H1 (cell line): Measurements from ENCODE around the gene BLTP2. TPM values are rescaled to one million over a fixed set of nuclear protein-coding genes. Genes with fewer than 3 reads are reported as not detected.

Experiments used
- ASH2L ChIP-seq: fragments of 200-600, 300-600 bp; sonication (generic); IDR thresholded peaks from one replicate; pipeline ENCODE4 v1.7.1; 2017; ENCODE audit warnings: low read length
- BRCA1 ChIP-seq: IDR thresholded peaks from 2 replicates; pipeline ENCODE4 v1.6.1; 2012; ENCODE audit warnings: low read depth, low read length, improper control_type of control experiment
- CBX5 ChIP-seq: fragments of 300-800, 300-1000 bp; sonication (generic); IDR thresholded peaks from 2 replicates; pipeline ENCODE4 v1.7.1; 2016; ENCODE audit warnings: antibody characterized with exemption, low read length, low read depth
- CBX8 ChIP-seq: fragments of 300-800, 300-1000 bp; sonication (generic); IDR thresholded peaks from 2 replicates; pipeline ENCODE4 v1.7.1; 2016; ENCODE audit warnings: low read depth, low read length, borderline replicate concordance
- CREB1 ChIP-seq: IDR thresholded peaks from 2 replicates; pipeline ENCODE4 v1.6.1; 2012; ENCODE audit warnings: inconsistent platforms
- EP300 ChIP-seq, 2 experiments: IDR thresholded peaks; 1 replicate in 1 of 2; 2 replicates in 1 of 2; pipeline ENCODE4 v1.6.1; 2011 to 2012; ENCODE audit warnings: low read depth in 2 of 2, low read length in 2 of 2, mild to moderate bottlenecking in 2 of 2, borderline replicate concordance in 1 of 2, inconsistent platforms in 1 of 2, moderate library complexity in 1 of 2
- GABPA ChIP-seq: IDR thresholded peaks from 2 replicates; pipeline ENCODE4 v1.6.1; 2011; ENCODE audit warnings: mild to moderate bottlenecking, low read length, moderate library complexity, borderline replicate concordance; ENCODE audit not compliant: insufficient read depth
- JUN ChIP-seq: IDR thresholded peaks from 2 replicates; pipeline ENCODE4 v1.6.1; 2011; ENCODE audit warnings: low read depth, mild to moderate bottlenecking, improper control_type of control experiment, low read length
- POLR2AphosphoS5 ChIP-seq: IDR thresholded peaks from 2 replicates; pipeline ENCODE4 v1.6.1; 2011; ENCODE audit warnings: low read depth, low read length
- POU5F1 ChIP-seq: IDR thresholded peaks from 2 replicates; pipeline ENCODE4 v1.6.1; 2011; ENCODE audit warnings: low read depth, mild to moderate bottlenecking, low read length, moderate library complexity
- RAD21 ChIP-seq, 2 experiments: IDR thresholded peaks in 1 of 2; conservative IDR thresholded peaks in 1 of 2; 2 replicates each; pipeline ENCODE4 v1.6.1; 2011; ENCODE audit warnings: low read depth in 2 of 2, low read length in 2 of 2, improper control_type of control experiment in 1 of 2, inconsistent platforms in 1 of 2, mild to moderate bottlenecking in 1 of 2, moderate library complexity in 1 of 2
- RBBP5 ChIP-seq: IDR thresholded peaks from 2 replicates; pipeline ENCODE4 v1.7.1; 2012; ENCODE audit warnings: low read depth, mild to moderate bottlenecking, inconsistent platforms, low read length, moderate library complexity, borderline replicate concordance
- RFX5 ChIP-seq: IDR thresholded peaks from 2 replicates; pipeline ENCODE4 v1.6.1; 2011; ENCODE audit warnings: low read depth, low read length, improper control_type of control experiment, borderline replicate concordance
- SIN3A ChIP-seq, 2 experiments: IDR thresholded peaks in 1 of 2; conservative IDR thresholded peaks in 1 of 2; 2 replicates each; pipeline ENCODE4 v1.6.1; 2011 to 2012; ENCODE audit warnings: low read length in 2 of 2, improper control_type of control experiment in 1 of 2, low read depth in 1 of 2, mild to moderate bottlenecking in 1 of 2
- SIX5 ChIP-seq: IDR thresholded peaks from 2 replicates; pipeline ENCODE4 v1.6.1; 2011; ENCODE audit warnings: mild to moderate bottlenecking, low read depth, low read length
- SP2 ChIP-seq: IDR thresholded peaks from 2 replicates; pipeline ENCODE4 v1.6.1; 2012; ENCODE audit warnings: mild to moderate bottlenecking, low read length, inconsistent platforms
- TAF1 ChIP-seq: IDR thresholded peaks from 2 replicates; pipeline ENCODE4 v1.6.1; 2011; ENCODE audit warnings: mild to moderate bottlenecking, low read depth, low read length
- TAF7 ChIP-seq: optimal IDR thresholded peaks from 2 replicates; pipeline ENCODE3; 2011; ENCODE audit warnings: low read depth, mild to moderate bottlenecking, inconsistent platforms, low read length, moderate library complexity, borderline replicate concordance
- TEAD4 ChIP-seq: IDR thresholded peaks from 2 replicates; pipeline ENCODE4 v1.6.1; 2012; ENCODE audit warnings: low read depth, low read length, inconsistent platforms, mixed read lengths
- ZNF274 ChIP-seq: IDR thresholded peaks from 2 replicates; pipeline ENCODE4 v1.7.0; 2012; ENCODE audit warnings: low read length, borderline replicate concordance; ENCODE audit errors: extremely low read depth
- polyA plus RNA-seq, 7 experiments: library from polyadenylated mRNA; depleted of rRNA in 3 of 7; stranded (reverse) in 5 of 7; unstranded in 2 of 7; fragments of >200 nt in 5 of 7; fragments of 200-250 nt in 2 of 7; gene quantifications; 1 replicate in 5 of 7; 2 replicates in 1 of 7; 4 replicates in 1 of 7; pipeline versions ENCODE4 v1.2.1 to v1.2.3, GENCODE V29; 2011 to 2013; ENCODE audit warnings: missing spikeins in 2 of 7, mixed read lengths in 2 of 7
- total RNA-seq: library from RNA; stranded (reverse); fragmentation: NEBNext Ultra II Directional; extraction: Animal tissue kit (Norgen Biotek cat#: 25700); gene quantifications from 2 replicates; pipeline ENCODE4 v1.2.1, GENCODE V29; 2021
- TF ChIP-seq, protein P1 (sequence below): IDR thresholded peaks from 2 replicates; pipeline ENCODE4 v1.6.1; 2012; ENCODE audit warnings: inconsistent platforms
- TF ChIP-seq, protein P2 (sequence below): IDR thresholded peaks from 2 replicates; pipeline ENCODE4 v1.6.1; 2011; ENCODE audit warnings: low read length, improper control_type of control experiment

BLTP2 gene
- total and polyA plus RNA-seq, 2 of the 8 experiments (the other 6 are each of a cell fraction or from before 2014, with no cell fraction given), result 80.9 to 140 TPM

DNA sequence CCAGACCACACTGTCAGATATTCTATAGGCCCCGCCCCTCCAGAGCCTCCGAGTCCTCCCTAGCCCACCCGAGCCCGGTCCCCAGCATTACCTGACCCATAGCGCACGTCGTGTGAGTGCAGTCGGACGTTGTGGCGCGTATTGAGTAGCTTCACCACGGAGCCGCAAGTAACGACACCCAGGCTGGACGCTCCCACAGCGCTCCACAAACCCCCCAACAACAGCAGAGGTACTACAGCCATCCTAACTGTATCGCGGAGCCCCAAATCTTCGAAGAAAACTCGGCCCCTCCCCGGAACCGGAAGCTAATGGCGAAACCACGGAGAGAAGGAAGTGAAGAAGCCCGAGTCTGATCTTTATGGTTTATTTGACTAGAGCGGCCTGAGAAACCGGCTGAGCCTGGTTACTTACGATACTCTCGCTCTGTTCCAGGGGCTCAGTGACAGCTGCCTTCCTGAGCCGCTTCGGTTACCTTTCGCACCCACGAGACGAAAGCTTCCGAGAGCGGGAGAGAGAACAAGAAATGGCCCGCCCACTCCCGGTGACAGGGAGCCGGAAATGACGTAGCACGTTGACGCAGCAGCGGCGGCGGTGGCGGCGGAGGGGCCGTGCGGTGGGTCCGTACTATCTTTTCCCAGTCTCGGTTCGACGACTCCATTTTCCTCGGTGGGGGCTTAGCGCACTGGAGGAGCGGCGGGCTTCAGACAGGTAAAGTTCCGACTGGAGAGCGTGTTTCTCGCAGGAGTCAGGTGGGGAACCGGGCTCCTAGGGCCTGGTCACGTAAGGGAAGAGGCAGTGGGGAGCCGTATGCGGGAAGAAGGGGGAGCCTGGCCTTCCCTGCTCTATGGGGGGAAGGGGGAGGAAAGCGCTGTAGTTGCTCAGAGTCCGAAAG, 16.9 kb upstream of the BLTP2 start, which contains the start of the genes SDF2 and SUPT6H (continued):
- TF ChIP-seq, protein P1, sequence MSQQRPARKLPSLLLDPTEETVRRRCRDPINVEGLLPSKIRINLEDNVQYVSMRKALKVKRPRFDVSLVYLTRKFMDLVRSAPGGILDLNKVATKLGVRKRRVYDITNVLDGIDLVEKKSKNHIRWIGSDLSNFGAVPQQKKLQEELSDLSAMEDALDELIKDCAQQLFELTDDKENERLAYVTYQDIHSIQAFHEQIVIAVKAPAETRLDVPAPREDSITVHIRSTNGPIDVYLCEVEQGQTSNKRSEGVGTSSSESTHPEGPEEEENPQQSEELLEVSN, result no peak
- TF ChIP-seq JUN (no peak), RAD21 (IDR thresholded peaks at IDR 0.05 in 1 of 2, conservative IDR thresholded peaks at IDR 0.05 in 1 of 2; ENCODE audit: low read depth in 2 of 2, low read length in 2 of 2) (no peak), SIX5 (no peak), ASH2L (peak; percentile 91), RFX5 (no peak; the same call in 1 of the 2 replicates), SIN3A (conservative IDR thresholded peaks at IDR 0.05 in 1 of 2, IDR thresholded peaks at IDR 0.05 in 1 of 2; ENCODE audit: low read depth in 1 of 2, low read length in 2 of 2) (peak; percentile 4 to 87; a peak in 2 of 4 replicates), RBBP5 (peak; percentile 82), CBX8 (no peak), TAF7 (peak; percentile 30), CREB1 (peak; percentile 94), POLR2AphosphoS5 (peak; percentile 79), CBX5 (no peak), EP300 (IDR thresholded peaks at IDR 0.05; ENCODE audit: borderline replicate concordance in 1 of 2, low read depth in 2 of 2, low read length in 2 of 2) (no peak), POU5F1 (no peak), SP2 (peak; percentile 12; the same call in 1 of the 2 replicates), BRCA1 (no peak), TEAD4 (no peak), GABPA (peak; percentile 81; the same call in 1 of the 2 replicates), ZNF274 (no peak), TAF1 (peak; percentile 82)
- TF ChIP-seq, protein P2, sequence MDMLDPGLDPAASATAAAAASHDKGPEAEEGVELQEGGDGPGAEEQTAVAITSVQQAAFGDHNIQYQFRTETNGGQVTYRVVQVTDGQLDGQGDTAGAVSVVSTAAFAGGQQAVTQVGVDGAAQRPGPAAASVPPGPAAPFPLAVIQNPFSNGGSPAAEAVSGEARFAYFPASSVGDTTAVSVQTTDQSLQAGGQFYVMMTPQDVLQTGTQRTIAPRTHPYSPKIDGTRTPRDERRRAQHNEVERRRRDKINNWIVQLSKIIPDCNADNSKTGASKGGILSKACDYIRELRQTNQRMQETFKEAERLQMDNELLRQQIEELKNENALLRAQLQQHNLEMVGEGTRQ, result no peak
